ENCODE results near the gene RNF114. TPM values are rescaled to one million over a fixed set of nuclear protein-coding genes. Genes with fewer than 3 reads are reported as not detected.

RNF114 gene
- total RNA-seq, 1 experiment from 2014 or later: 90.0 TPM

GRCh38 chr20:49966861-49967260 lies 30.7 kb downstream of the RNF114 start:
- Histone ChIP-seq H3K4me1 (ENCODE audit: insufficient read depth, low read length, poor library complexity, severe bottlenecking) (no peaks in the 10 kb centered on the region), H3K4me3 (ENCODE audit: low read depth, low read length, poor library complexity, severe bottlenecking) (no peak overlapping the region), H3K27ac (ENCODE audit: low read depth, low read length, poor library complexity, severe bottlenecking) (no peak overlapping the region), H3K9me3 (ENCODE audit: low read depth, low read length, poor library complexity, severe bottlenecking) (no peaks in the 10 kb centered on the region), H3K36me3 (ENCODE audit: insufficient read depth, low read length, poor library complexity, severe bottlenecking) (no peaks in the 10 kb centered on the region), H3K27me3 (replicated peaks; ENCODE audit: insufficient read depth, low read depth, low read length, poor library complexity) (no peaks in the 10 kb centered on the region)
- intact Hi-C loops (cut with micrococcal nuclease; ENCODE audit: unreplicated experiment): no loop called here
- ChIA-PET POLR2A (ENCODE audit: low non-redundant PET) (no interaction called here), CTCF (interaction anchor here (0.6 kb wide), 2 partner anchors 212 to 213 kb away, joined by 3 to 5 read pairs; no protein-coding TSS in a partner anchor)
- DNase-seq (ENCODE audit: low spot score): no peak
- BruUV-seq (replicated peaks): no TSS peak
- no peak for TF ChIP-seq EZH2 (IDR thresholded peaks at IDR 0.05; ENCODE audit: borderline replicate concordance, low read depth, low read length, poor library complexity, severe bottlenecking)
- no peak for TF ChIP-seq CTCF (conservative IDR thresholded peaks at IDR 0.05; ENCODE audit: low read depth, low read length)

GRCh38 chr20:49969234-49969633 lies 33.0 kb downstream of the RNF114 start:
- no peaks in the 10 kb centered on the region for H3K36me3 ChIP-seq (ENCODE audit: insufficient read depth, low read length, poor library complexity, severe bottlenecking)
- no peaks in the 10 kb centered on the region for H3K4me1 ChIP-seq (ENCODE audit: insufficient read depth, low read length, poor library complexity, severe bottlenecking)
- no peak for TF ChIP-seq EZH2 (IDR thresholded peaks at IDR 0.05; ENCODE audit: borderline replicate concordance, low read depth, low read length, poor library complexity, severe bottlenecking)
- TF ChIP-seq CTCF (conservative IDR thresholded peaks at IDR 0.05; ENCODE audit: low read depth, low read length): no peak
- BruUV-seq (replicated peaks): no TSS peak
- no peak for DNase-seq (ENCODE audit: low spot score)
- ChIA-PET CTCF (no interaction called here), POLR2A (ENCODE audit: low non-redundant PET) (no interaction called here)
- no peaks in the 10 kb centered on the region for H3K27me3 ChIP-seq (replicated peaks; ENCODE audit: insufficient read depth, low read depth, low read length, poor library complexity)
- no peak overlapping the region for H3K27ac ChIP-seq (ENCODE audit: low read depth, low read length, poor library complexity, severe bottlenecking)
- intact Hi-C loops (cut with micrococcal nuclease; ENCODE audit: unreplicated experiment): no loop called here
- H3K9me3 ChIP-seq (ENCODE audit: low read depth, low read length, poor library complexity, severe bottlenecking): no peaks in the 10 kb centered on the region
- H3K4me3 ChIP-seq (ENCODE audit: low read depth, low read length, poor library complexity, severe bottlenecking): no peak overlapping the region

GRCh38 chr20:49969946-49970345 lies 33.7 kb downstream of the RNF114 start:
- no peak for DNase-seq (ENCODE audit: low spot score)
- no peak overlapping the region for H3K4me3 ChIP-seq (ENCODE audit: low read depth, low read length, poor library complexity, severe bottlenecking)
- H3K9me3 ChIP-seq (ENCODE audit: low read depth, low read length, poor library complexity, severe bottlenecking): no peaks in the 10 kb centered on the region
- H3K27me3 ChIP-seq (replicated peaks; ENCODE audit: insufficient read depth, low read depth, low read length, poor library complexity): no peaks in the 10 kb centered on the region
- ChIA-PET CTCF (no interaction called here), POLR2A (ENCODE audit: low non-redundant PET) (no interaction called here)
- no TSS peak for BruUV-seq (replicated peaks)
- H3K27ac ChIP-seq (ENCODE audit: low read depth, low read length, poor library complexity, severe bottlenecking): no peak overlapping the region
- intact Hi-C loops (cut with micrococcal nuclease; ENCODE audit: unreplicated experiment): no loop called here
- no peaks in the 10 kb centered on the region for H3K36me3 ChIP-seq (ENCODE audit: insufficient read depth, low read length, poor library complexity, severe bottlenecking)
- no peaks in the 10 kb centered on the region for H3K4me1 ChIP-seq (ENCODE audit: insufficient read depth, low read length, poor library complexity, severe bottlenecking)
- TF ChIP-seq CTCF (conservative IDR thresholded peaks at IDR 0.05; ENCODE audit: low read depth, low read length) (no peak), EZH2 (IDR thresholded peaks at IDR 0.05; ENCODE audit: borderline replicate concordance, low read depth, low read length, poor library complexity, severe bottlenecking) (no peak)
